Breast epithelium (tissue), 4 donors: ENCODE measurements around the gene HMGA1. TPM values are rescaled to one million over a fixed set of nuclear protein-coding genes. Genes with fewer than 3 reads are reported as not detected.

ENCODE experiments used
- DNase-seq, 2 donors: peaks; one replicate each; pipeline ENCODE4 v3.0.0-alpha.2; 2019; ENCODE audit warnings: low spot score in 2 of 2
- H3K27ac ChIP-seq, 2 donors: fragments of 200-600 bp; sonication (generic) in 1 of 2; one replicate each; pipeline ENCODE4 v1.5.1; 2016 to 2019; ENCODE audit warnings: mild to moderate bottlenecking in 1 of 2
- H3K27me3 ChIP-seq, 2 donors: fragments of 200-600 bp; sonication (generic) in 1 of 2; one replicate each; pipeline versions ENCODE4 v1.5.1 to v1.6.0; 2017 to 2019; ENCODE audit warnings: control low read depth in 1 of 2, mild to moderate bottlenecking in 1 of 2
- H3K36me3 ChIP-seq: fragments of 200-600 bp; one replicate; pipeline ENCODE4 v1.5.1; 2019
- H3K4me1 ChIP-seq, 2 donors: fragments of 200-600 bp; sonication (generic); one replicate each; pipeline ENCODE4 v1.5.1; 2016 to 2019; ENCODE audit warnings: control low read depth in 1 of 2
- H3K4me3 ChIP-seq, 3 donors: fragments of 200-600 bp; sonication (generic); 1 replicate in 2 of 3; 2 replicates in 1 of 3; pipeline ENCODE4 v1.5.1; 2016 to 2019; ENCODE audit warnings: mild to moderate bottlenecking in 3 of 3, moderate library complexity in 2 of 3
- H3K9me3 ChIP-seq, 2 donors: fragments of 200-600 bp; sonication (generic) in 1 of 2; one replicate each; pipeline ENCODE4 v1.5.1; 2016 to 2019; ENCODE audit warnings: control low read depth in 1 of 2
- POLR2A ChIP-seq: fragments of 450-650 bp; IDR thresholded peaks from one replicate; pipeline ENCODE4 v1.6.1; 2016; ENCODE audit warnings: antibody characterized with exemption, mild to moderate bottlenecking, moderate library complexity
- POLR2AphosphoS5 ChIP-seq, 3 donors: sonication (generic); formaldehyde crosslinking; IDR thresholded peaks; one replicate each; pipeline ENCODE4 v1.6.1; 2017; ENCODE audit warnings: antibody characterized with exemption in 3 of 3
- intact Hi-C: fragments of 100-400 bp; cut with DNase I; formaldehyde crosslinking; loops from one replicate; pipeline ENCODE4 v1.15.1; 2023; ENCODE audit warnings: low total_unique reads
- total RNA-seq, 3 donors: library from RNA; depleted of rRNA; stranded (reverse); fragments of >200 nt; gene quantifications; one replicate each; pipeline ENCODE4 v1.1.0, GENCODE V29; 2016
- TF ChIP-seq, protein P1 (sequence below), 3 donors: fragments of 450-650 bp; IDR thresholded peaks; one replicate each; pipeline ENCODE4 v1.5.1; 2016 to 2017; ENCODE audit warnings: antibody characterized with exemption in 3 of 3, mild to moderate bottlenecking in 3 of 3, moderate library complexity in 3 of 3

HMGA1 gene
- total RNA-seq, 3 donors from 2014 or later, result 10.9 to 20.9 (median 12.8) TPM

DNA sequence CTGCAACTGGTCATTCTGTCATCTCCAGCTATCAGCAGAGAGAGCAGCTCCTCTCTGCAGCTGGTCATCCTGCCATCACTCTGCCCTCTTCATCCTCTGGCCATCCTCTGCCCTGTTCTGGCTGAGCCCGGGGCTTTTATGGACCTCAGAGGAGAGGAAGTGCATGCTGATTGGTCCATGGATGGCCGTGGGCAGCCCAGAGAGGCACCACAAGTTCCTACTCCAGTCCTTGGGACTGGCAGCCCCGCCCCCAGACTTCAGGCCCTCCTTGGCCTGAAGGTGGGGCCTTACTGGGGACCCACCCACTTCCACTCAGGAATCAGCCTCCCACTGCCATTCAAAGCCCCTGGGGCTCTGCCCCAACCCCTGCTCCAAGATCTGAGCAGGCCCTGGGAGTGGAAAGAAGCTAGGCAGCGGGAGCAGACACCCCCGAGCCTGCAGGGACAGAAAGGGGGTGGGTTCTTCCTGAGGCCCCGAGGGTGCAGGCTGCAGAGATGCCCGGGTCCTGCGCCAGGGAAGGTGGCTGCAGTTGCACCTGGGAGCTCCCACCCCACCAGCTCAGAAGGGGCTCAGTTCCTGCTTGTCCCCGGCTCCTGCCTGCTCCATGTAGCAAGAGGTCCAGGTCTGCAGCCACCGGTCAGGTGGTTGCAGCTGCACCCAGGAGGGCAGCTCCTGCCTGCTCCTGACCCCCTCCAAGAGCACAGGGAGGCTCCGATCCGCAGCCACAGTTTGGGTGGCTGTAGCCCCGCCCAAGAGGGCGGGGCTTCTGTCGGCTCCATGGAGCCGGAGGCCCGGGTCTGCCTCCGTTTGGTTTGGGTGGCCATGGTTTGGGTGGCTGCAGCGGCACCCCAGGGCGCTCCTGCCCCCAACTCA, 34.1 kb upstream of the HMGA1 start:
- Histone ChIP-seq H3K4me3 (no peak overlapping the region), H3K4me1 (no peaks in the 10 kb centered on the region)

DNA sequence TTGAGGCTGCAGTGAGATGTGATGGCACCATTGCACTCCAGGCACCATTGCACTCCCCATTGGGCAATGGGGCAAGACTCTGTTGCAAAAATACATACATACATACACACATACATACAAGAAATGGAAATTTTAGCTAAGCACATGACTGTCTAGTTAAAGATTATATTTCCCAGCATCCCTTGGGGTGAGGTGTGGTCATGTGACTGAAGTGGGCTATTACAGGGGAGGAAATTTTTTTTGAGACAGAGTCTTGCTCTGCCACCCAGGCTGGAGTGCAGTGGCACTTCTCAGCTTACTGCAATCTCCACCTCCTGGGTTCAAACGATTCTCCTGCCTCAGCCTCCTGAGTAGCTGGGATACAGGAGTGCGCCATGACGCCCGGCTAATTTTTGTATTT, 32.0 kb upstream of the HMGA1 start:
- Histone ChIP-seq H3K27ac (no peak overlapping the region), H3K4me1 (no peaks in the 10 kb centered on the region), H3K9me3 (no peaks in the 10 kb centered on the region), H3K27me3 (no peaks in the 10 kb centered on the region), H3K36me3 (no peaks in the 10 kb centered on the region), H3K4me3 (no peak overlapping the region)
- intact Hi-C loops, result no loop called here
- TF ChIP-seq POLR2A (no peak), POLR2AphosphoS5 (IDR thresholded peaks at IDR 0.05) (no peak)
- TF ChIP-seq, protein P1, sequence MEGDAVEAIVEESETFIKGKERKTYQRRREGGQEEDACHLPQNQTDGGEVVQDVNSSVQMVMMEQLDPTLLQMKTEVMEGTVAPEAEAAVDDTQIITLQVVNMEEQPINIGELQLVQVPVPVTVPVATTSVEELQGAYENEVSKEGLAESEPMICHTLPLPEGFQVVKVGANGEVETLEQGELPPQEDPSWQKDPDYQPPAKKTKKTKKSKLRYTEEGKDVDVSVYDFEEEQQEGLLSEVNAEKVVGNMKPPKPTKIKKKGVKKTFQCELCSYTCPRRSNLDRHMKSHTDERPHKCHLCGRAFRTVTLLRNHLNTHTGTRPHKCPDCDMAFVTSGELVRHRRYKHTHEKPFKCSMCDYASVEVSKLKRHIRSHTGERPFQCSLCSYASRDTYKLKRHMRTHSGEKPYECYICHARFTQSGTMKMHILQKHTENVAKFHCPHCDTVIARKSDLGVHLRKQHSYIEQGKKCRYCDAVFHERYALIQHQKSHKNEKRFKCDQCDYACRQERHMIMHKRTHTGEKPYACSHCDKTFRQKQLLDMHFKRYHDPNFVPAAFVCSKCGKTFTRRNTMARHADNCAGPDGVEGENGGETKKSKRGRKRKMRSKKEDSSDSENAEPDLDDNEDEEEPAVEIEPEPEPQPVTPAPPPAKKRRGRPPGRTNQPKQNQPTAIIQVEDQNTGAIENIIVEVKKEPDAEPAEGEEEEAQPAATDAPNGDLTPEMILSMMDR (IDR thresholded peaks at IDR 0.05), result no peak
- DNase-seq, result no peak

More for the DNA sequence above, 34.1 kb upstream of the HMGA1 start:
- intact Hi-C loops, result no loop called here
- TF ChIP-seq, protein P1 (IDR thresholded peaks at IDR 0.05), result no peak
- TF ChIP-seq POLR2AphosphoS5 (IDR thresholded peaks at IDR 0.05) (no peak), POLR2A (no peak)
- DNase-seq, result no peak
- no peak overlapping the region for H3K27ac ChIP-seq
- no peaks in the 10 kb centered on the region for H3K9me3 ChIP-seq
- H3K27me3 ChIP-seq, result no peaks in the 10 kb centered on the region
- no peaks in the 10 kb centered on the region for H3K36me3 ChIP-seq

DNA sequence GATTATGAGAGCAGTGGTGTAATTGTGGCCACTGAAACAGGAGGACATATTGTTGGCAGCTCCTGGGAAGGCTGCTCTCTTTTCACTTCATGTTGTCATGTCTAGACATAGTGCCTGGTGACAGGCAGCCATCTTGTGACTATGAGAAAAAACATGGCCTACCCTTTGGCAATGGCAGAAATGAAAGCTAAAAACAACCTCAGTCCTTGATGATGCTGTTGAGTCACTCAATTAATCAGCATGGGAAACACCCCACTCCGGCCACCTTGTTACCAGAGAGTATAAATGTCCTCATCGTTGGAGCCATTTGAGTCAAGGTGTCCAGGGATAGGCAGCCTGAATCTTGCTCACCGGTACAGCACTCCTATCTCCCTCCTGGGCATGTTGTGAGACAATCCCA, 31.2 kb upstream of the HMGA1 start:
- intact Hi-C loops, result no loop called here
- Histone ChIP-seq H3K9me3 (no peaks in the 10 kb centered on the region), H3K36me3 (no peaks in the 10 kb centered on the region), H3K4me1 (no peaks in the 10 kb centered on the region), H3K4me3 (no peak overlapping the region), H3K27me3 (no peaks in the 10 kb centered on the region), H3K27ac (no peak overlapping the region)
- TF ChIP-seq POLR2A, result no peak
- TF ChIP-seq, protein P1 (IDR thresholded peaks at IDR 0.05), result no peak
- DNase-seq, result no peak

DNA sequence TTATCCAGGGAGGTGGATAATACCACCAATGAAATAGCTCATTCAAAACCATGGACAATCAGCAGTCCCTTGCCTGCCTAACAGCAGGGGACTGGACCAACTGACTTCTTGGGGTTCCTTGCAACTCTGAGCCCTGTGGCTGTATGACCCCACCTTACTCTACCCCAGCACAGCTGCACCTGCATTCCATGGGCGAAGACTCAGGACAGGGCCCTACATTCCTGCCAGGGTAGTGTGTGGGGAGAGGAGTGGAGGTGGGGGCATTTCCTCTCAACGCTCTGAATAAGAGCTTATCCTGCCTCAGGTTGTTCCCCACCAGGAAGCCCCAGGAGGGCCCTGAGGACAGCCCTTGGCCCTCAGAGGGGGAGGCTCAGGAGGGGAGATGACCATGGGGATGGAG, 30.8 kb upstream of the HMGA1 start:
- Histone ChIP-seq H3K4me3 (no peak overlapping the region), H3K27me3 (no peaks in the 10 kb centered on the region), H3K4me1 (no peaks in the 10 kb centered on the region), H3K27ac (no peak overlapping the region), H3K9me3 (no peaks in the 10 kb centered on the region), H3K36me3 (no peaks in the 10 kb centered on the region)
- DNase-seq, result no peak
- TF ChIP-seq POLR2AphosphoS5 (IDR thresholded peaks at IDR 0.05) (no peak), POLR2A (no peak)
- TF ChIP-seq, protein P1 (IDR thresholded peaks at IDR 0.05), result no peak
- intact Hi-C loops, result no loop called here

DNA sequence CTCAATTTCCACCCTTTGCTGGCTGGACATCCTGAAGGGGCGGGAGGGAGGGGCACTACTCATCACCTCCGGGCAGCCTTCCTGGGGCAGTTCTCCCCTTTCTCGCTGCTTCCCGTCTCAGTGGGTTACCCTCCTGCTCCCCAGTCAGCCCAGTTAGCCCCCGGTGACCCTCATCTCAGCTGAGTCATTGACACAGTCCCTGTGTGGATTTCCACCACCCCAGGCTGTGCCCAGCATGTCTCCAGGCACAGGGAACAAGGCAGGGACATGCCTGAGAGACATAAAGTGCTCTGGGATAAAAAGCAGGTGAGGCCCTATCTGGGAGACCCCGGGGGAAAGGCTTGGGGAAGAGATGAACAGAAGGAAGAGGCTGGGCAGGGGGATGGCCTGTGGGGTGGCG, 29.9 kb upstream of the HMGA1 start:
- no peak for DNase-seq
- H3K9me3 ChIP-seq, result no peaks in the 10 kb centered on the region
- intact Hi-C loops, result no loop called here
- no peaks in the 10 kb centered on the region for H3K4me1 ChIP-seq
- TF ChIP-seq POLR2A, result no peak
- TF ChIP-seq POLR2AphosphoS5 (IDR thresholded peaks at IDR 0.05), result no peak
- TF ChIP-seq, protein P1 (IDR thresholded peaks at IDR 0.05), result no peak
- H3K27me3 ChIP-seq, result no peaks in the 10 kb centered on the region
- no peak overlapping the region for H3K4me3 ChIP-seq
- no peaks in the 10 kb centered on the region for H3K36me3 ChIP-seq
- H3K27ac ChIP-seq, result no peak overlapping the region
